Measurements from ENCODE around the gene CYTH4.
"Not testable (repeated sequence)": the region's sequence is repeated elsewhere in the genome, so short reads cannot be mapped to it uniquely, and the experiment has no call there.

CYTH4 gene

GRCh38 chr22:37310075-37310606 lies 27.8 kb downstream of the CYTH4 start:
- no peak for DNase-seq (ENCODE audit: low read depth)

- DNase-seq (ENCODE audit: low read depth), result no peak
These were observed 28.7 kb downstream of the CYTH4 start for GRCh38 chr22:37310815-37311595.

DNA sequence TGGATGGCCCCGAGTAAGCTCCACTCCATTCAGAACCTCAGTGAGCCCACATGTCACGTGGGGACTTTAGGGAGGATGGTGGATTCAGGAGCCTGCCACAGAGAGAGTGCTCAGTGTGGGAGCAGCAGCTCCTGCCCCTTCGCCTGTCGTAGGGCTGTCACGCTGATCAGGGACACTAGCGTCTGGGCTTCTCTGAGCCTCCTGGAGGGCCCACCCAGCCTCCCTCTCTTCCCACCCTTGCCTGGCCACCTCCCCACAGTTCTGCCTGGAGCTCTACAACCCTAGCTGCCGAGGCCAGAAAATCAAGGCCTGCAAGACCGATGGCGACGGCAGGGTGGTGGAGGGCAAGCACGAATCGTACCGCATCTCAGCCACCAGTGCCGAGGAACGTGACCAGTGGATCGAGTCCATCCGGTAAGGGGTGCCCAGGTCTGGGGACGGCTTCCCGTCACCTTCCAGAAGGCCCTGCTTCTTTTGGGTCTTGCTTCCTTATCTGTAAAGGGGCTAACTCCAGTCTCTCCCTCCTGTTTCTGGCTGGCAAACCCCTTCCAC lies 29.5 kb downstream of the CYTH4 start:
- no peak for DNase-seq (ENCODE audit: low read depth)

- no peak for DNase-seq (ENCODE audit: low read depth)
These were observed 30.4 kb downstream of the CYTH4 start for GRCh38 chr22:37312549-37313183.

DNA sequence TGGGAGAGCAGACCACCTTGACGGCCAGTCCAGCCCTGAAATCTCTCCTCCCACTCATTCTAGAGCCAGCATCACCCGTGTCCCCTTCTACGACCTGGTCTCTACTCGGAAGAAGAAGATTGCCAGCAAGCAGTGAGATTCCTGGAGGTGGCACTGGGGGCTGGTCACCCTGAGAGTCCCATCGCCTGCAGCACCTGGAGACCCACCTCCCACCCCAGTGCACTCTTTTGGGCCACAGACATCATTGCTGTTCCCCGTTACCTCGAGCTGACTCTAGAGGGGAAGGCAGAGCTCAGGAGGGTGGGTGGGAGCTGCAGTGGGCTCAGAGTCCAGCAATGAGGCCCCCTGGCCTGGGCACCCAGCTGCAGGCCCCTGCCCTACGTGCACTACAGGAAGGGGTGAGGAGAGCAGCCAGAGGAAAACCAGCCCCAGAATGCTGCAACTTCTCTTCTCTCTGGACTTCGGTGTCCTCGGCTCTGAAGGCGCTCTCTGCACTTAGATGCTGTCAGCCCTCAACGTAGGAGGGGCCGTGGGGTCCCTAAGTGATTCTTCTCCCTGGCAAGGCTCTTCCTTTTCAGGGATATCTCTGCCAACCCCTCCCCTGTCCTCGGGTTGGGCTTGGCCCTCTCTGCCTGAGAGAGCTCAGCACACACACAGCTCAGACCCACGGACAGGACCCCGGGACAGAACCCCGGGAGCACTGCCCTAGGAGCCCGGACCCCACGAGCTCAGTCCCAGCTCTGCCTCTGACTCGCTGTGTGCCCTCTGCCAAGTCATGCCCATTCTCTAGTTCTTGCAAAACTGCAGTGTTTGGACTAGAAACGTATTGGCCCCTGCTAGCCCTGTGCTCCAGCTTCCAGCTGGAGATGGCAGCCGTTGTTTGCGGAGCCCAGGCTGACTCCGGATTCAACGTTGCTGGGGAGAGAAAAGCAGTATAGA lies 31.3 kb downstream of the CYTH4 start:
- no peak for DNase-seq (ENCODE audit: low read depth)

DNA sequence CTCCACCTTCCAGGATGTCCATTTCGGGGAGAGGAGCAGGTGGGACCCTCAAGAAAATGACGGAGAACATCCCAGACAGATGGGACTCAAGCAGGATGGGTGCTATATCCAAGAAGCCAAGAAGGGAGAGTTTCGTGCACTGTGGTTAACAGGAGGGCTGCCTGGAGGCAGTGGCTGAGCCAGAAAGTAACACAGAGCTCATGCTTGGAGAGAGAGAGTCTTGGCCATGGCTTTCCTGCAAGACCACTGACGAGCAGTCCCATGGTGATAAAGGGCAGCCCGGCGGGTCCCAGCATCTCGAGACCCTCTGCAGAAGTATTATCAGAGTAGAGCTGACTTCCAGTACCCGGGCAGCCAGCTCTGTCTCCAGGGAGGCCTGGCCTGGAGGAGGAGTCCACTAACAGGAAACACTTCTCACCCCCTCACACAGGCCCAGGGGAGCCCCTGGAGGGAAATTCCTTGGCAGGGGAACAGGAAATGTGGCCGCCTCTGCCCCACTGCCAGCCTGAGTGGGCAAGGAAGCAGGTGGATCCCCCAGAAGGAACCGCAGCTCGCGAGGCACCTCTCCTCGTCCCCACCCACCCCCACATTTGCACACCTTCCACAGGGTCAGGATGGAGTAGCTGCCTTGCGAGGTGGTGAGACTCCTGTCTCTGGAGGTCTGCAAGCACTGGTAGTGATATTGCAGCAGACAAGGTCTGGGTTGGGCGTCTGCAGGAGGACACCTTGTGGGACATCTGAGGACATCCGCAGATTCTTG lies 32.2 kb downstream of the CYTH4 start:
- no peak for DNase-seq (ENCODE audit: low read depth)

- DNase-seq (ENCODE audit: low read depth), result no peak
These were observed 34.1 kb downstream of the CYTH4 start for GRCh38 chr22:37316405-37316804.

GRCh38 chr22:37316875-37317371 lies 34.6 kb downstream of the CYTH4 start:
- DNase-seq (ENCODE audit: low read depth), result peak; percentile 54

- DNase-seq (ENCODE audit: low read depth), result no peak
These were observed 35.4 kb downstream of the CYTH4 start for GRCh38 chr22:37317698-37318210.

- DNase-seq (ENCODE audit: low read depth), result no peak
These were observed 36.2 kb downstream of the CYTH4 start for GRCh38 chr22:37318364-37319109.

DNA sequence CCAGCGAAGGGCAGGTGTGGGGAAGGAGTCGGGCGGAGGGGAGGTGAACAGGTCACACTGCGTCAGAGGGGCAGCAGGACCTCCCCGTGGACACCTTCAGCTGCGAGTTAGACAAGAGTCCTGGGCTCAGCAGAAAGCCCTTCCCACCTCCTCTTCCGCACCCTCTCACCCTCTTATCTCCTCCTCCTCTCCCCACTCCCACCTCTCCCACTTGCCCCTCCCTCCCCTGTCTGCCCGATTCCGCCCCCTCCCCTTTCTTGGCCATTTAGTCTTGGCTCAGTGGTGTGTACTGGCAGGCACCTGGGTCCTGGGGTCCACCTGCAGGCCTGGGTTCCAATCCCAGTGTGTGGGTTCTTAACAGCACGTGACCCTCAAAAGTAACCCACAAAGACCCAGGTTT lies 37.2 kb downstream of the CYTH4 start:
- DNase-seq (ENCODE audit: low read depth), result no peak

DNA sequence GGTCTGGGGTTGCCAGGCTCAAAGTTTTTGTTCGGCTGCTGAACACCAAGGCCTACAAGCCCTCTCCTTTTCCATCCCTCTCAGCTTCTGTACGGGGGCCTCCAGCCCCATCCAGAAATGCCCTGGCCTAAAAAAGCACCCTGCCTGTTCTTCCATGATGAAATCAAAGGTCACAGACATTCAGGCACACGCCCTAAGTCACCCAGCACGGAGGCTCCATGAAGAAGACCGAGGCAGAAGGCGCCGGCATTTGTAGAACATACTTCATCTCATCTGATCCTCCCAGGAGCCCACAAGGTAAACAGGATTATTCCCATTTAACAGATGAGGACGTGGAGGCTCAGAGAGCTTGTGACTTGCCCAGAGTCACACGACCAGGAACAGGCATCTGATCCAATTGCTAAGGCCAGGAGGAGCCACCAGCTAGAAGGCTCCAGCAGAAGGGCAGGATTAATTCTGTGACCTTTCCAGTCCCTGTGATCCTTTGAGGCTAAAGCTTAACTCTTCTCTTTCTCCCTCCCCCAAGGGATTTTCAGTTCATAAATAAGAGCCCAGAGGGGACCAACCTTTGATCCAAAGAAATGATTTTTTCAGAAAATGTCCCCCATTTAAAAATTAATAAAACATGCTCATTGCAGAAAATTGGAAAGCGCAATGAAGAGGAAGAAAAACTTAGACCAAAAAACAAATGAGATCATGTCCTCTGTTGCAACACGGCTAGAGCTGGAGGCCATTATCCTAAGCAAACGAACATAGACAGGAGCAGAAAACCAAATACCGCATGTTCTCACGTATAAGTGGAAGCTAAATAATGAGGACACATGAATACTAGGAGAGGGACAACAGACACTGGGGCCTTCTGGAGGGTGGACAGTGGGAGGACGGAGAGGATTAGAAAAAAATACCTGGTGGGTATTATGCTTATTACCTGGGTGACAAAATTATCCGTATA lies 38.7 kb downstream of the CYTH4 start:
- DNase-seq (ENCODE audit: low read depth), result no peak

DNA sequence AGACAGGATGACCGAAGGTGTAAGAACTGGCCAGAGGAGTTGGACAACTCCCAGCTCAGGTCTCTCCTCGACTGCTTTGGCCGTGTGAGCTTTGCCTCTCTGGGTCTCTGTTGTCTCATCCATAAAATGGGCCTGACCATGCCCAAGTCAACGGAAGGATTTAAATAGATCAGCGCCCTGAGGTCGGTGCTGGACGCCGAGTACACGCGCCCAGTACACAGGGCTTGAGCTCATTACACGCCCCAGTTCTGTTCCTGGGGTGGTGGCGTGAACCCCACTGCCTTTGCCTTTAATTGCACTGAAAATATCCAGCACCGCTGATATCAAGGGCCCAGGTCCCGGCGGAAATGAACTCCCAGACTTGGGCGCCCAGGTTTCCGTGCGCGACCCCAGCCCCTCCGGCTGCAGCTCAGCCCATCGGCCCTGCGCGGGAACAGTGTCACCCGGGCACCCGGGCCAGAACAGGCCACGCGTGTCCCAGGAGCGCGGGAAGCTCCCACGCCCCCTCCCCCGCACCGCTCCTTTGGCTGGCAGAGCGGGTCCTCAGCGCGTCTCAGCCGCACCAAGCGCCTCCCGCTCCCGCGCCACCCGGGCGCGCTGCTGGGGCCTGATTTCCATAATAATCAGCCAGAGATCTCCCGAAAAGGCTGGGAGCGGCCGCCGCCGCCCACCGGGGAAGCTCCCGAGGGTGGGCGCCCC lies 42.2 kb downstream of the CYTH4 start:
- DNase-seq (ENCODE audit: low read depth), result no peak

GRCh38 chr22:37325039-37325395 lies 42.7 kb downstream of the CYTH4 start:
- DNase-seq (ENCODE audit: low read depth), result no peak

DNA sequence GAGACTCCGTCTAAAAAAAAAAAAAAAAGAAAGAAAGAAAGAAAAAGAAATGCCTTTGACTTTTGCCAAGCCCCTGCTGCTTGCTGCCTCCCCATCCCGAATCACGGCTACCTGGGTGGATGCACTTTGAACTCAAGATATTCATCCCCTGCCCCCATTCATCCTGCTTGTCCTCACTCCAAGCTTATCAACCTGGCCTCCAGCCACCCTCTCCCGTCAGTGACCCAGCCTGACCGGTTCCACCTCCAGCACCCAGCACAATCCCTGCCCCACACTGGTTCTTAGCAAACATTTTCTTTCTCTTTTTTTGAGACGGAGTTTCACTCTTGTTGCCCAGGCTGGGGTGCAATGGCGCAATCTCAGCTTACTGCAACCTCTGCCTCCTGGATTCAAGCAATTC lies 44.4 kb downstream of the CYTH4 start:
- no peak for DNase-seq (ENCODE audit: low read depth)

DNA sequence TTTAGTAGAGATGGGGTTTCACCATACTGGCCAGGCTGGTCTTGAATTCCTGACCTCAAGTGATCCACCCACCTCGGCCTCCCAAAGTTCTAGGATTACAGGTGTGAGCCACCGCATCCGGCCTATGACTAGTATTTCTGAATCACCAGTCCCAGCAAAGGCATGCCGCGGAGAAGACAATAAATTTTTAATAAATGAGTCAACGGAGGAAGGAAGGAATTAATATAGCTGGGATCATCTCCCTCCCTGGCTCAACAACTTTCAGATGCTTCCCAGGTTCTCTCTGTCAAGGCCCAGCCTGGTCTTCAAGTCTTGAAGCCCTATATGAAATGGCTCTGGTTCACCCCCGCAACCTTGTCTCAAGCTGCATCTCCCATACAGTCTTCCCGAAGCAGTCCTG lies 45.7 kb downstream of the CYTH4 start:
- no peak for DNase-seq (ENCODE audit: low read depth)

- not testable (repeated sequence) for DNase-seq (ENCODE audit: low read depth)
These were observed 46.4 kb downstream of the CYTH4 start for GRCh38 chr22:37328538-37329237.
